DND-41 (cell line): ENCODE measurements around the gene ITPR3.

Experiments used
- EZH2 ChIP-seq: IDR thresholded peaks from 3 replicates; pipeline ENCODE4 v1.6.1; 2012; ENCODE audit warnings: borderline replicate concordance, low read depth, mild to moderate bottlenecking, moderate library complexity, low read length, inconsistent platforms; ENCODE audit not compliant: severe bottlenecking
- TF ChIP-seq, protein P1 (sequence below): IDR thresholded peaks from 2 replicates; pipeline ENCODE4 v1.5.1; 2012; ENCODE audit warnings: borderline replicate concordance, low read length, moderate library complexity, mild to moderate bottlenecking; ENCODE audit not compliant: poor library complexity, severe bottlenecking; ENCODE audit errors: extremely low read depth

DNA sequence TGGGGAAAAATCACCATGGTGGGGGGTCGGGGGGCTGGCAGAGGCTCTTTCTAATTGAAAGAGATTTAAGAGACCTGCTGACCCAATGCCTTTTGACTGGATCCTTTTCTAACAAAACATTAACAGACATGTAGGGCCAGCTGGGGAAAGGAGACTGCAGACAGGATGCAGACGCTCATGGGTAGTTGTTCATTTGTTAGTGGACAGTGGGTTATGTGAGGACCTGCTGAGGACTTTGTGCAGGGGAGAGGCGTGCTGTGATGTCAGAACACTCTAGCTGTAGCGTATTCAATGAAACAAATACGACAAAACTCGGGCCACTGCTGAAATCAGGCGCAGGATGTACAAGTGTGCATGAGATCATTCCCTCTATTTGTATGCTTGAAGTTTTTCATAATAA is 124.4 kb downstream of the ITPR3 start:
- TF ChIP-seq, protein P1, sequence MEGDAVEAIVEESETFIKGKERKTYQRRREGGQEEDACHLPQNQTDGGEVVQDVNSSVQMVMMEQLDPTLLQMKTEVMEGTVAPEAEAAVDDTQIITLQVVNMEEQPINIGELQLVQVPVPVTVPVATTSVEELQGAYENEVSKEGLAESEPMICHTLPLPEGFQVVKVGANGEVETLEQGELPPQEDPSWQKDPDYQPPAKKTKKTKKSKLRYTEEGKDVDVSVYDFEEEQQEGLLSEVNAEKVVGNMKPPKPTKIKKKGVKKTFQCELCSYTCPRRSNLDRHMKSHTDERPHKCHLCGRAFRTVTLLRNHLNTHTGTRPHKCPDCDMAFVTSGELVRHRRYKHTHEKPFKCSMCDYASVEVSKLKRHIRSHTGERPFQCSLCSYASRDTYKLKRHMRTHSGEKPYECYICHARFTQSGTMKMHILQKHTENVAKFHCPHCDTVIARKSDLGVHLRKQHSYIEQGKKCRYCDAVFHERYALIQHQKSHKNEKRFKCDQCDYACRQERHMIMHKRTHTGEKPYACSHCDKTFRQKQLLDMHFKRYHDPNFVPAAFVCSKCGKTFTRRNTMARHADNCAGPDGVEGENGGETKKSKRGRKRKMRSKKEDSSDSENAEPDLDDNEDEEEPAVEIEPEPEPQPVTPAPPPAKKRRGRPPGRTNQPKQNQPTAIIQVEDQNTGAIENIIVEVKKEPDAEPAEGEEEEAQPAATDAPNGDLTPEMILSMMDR: no peak
- no peak for TF ChIP-seq EZH2
